Right renal pelvis (tissue), 4 donors: ENCODE measurements around the gene ZNF182. TPM values are rescaled to one million over a fixed set of nuclear protein-coding genes. Genes with fewer than 3 reads are reported as not detected.

Experiments used
- DNase-seq, 4 donors: peaks; one replicate each; pipeline ENCODE4 v3.0.0-alpha.2; 2013; ENCODE audit warnings: low read depth in 4 of 4, low spot score in 3 of 4, missing footprints in 1 of 4
- polyA plus RNA-seq, 4 donors: library from polyadenylated mRNA; unstranded; fragments of 120-200 nt; gene quantifications; one replicate each; pipeline ENCODE4 v1.2.1, GENCODE V29; 2013; ENCODE audit not compliant: insufficient read length in 4 of 4

ZNF182 gene
- polyA plus RNA-seq, 4 donors: 9.9 to 13.4 (median 11.5) TPM

DNA sequence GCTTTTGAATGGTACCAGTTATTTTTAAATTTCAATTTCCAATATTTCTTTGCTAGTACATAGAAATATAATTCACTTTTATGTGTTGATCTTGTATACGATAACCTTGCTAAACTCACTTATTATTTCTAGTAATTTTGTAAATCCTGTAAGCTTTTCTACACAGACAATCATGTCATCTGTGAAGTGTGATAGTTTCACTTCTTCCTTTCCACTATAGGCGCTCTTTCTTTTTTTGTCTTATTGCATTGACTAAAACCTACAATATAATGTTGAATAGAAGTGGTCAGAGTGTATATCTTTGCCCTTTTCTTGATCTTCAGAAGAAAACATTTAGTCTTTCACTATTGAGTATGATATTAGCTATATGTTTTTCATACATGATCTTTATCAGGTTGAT is 76.6 kb downstream of the ZNF182 start:
- DNase-seq: no peak

Other genes starting within 250 kb of the ZNF182 start
- gene ZNF81, start 167.1 kb downstream of the ZNF182 start, polyA plus RNA-seq: 1 to 10 TPM; 6.7 to 8.1 (median 7.4) TPM
- under 1 TPM in 1 of 4 donors, not detected in 3; 0.26 TPM for gene SPACA5, start 3.0 kb upstream of the ZNF182 start, polyA plus RNA-seq
- gene ZNF630, start 67.7 kb upstream of the ZNF182 start, polyA plus RNA-seq: 1 to 10 TPM; 2.8 to 3.9 (median 3.5) TPM
- gene SPACA5B, start 126.6 kb upstream of the ZNF182 start, polyA plus RNA-seq: not detected
- not detected for gene SSX5, start 192.8 kb upstream of the ZNF182 start, polyA plus RNA-seq